Right lobe of liver (tissue), 6 donors: ENCODE results near the gene NHLRC1. TPM values are rescaled to one million over a fixed set of nuclear protein-coding genes. Genes with fewer than 3 reads are reported as not detected.

Source experiments
- ATAC-seq, 4 donors: fragments of 200-7000 bp; cut with Tn5 transposase; one replicate each; pipeline ENCODE4 v1.9.1; 2020; ENCODE audit warnings: mild to moderate bottlenecking in 4 of 4, moderate library complexity in 4 of 4
- DNase-seq, 3 donors: peaks; one replicate each; pipeline ENCODE4 v3.0.0-alpha.2; 2020
- H3K27ac ChIP-seq, 3 donors: fragments of 200-600 bp; one replicate each; pipeline ENCODE4 v1.8.0; 2022
- H3K27me3 ChIP-seq, 2 donors: fragments of 200-600 bp; one replicate each; pipeline ENCODE4 v1.8.0; 2022
- H3K36me3 ChIP-seq, 4 donors: fragments of 200-600 bp; sonication (generic) in 1 of 4; one replicate each; pipeline versions ENCODE4 v1.5.1 to v1.8.0; 2017 to 2022; ENCODE audit warnings: control low read depth in 1 of 4
- H3K4me1 ChIP-seq, 4 donors: fragments of 200-600 bp; sonication (generic) in 1 of 4; one replicate each; pipeline versions ENCODE4 v1.5.1 to v1.8.0; 2017 to 2022; ENCODE audit warnings: control low read depth in 1 of 4
- H3K4me3 ChIP-seq, 3 donors: fragments of 200-600 bp; one replicate each; pipeline ENCODE4 v1.8.0; 2022
- H3K9me3 ChIP-seq, 4 donors: fragments of 200-600 bp; sonication (generic) in 1 of 4; one replicate each; pipeline versions ENCODE4 v1.5.1 to v1.8.0; 2017 to 2022; ENCODE audit warnings: control low read depth in 1 of 4
- CTCF ChIP-seq, 4 donors: fragments of 200-600 bp in 3 of 4; fragments of 450-650 bp in 1 of 4; IDR thresholded peaks; one replicate each; pipeline versions ENCODE4 v1.5.1 to v1.8.0; 2016 to 2022; ENCODE audit warnings: antibody characterized with exemption in 4 of 4, mild to moderate bottlenecking in 2 of 4
- POLR2A ChIP-seq: fragments of 450-650 bp; IDR thresholded peaks from one replicate; pipeline ENCODE4 v1.6.1; 2017; ENCODE audit warnings: antibody characterized with exemption, mild to moderate bottlenecking
- WGBS: methylation state at CpG from one replicate; pipeline ENCODE4 v1.1.6; 2018; ENCODE audit warnings: low coverage, low lambda C conversion rate; ENCODE audit not compliant: insufficient coverage; ENCODE audit errors: missing lambda C conversion rate; 5-methylcytosine and 5-hydroxymethylcytosine counted together
- intact Hi-C, 2 donors: fragments of 100-400 bp; cut with DNase I; formaldehyde crosslinking; loops; one replicate each; pipeline versions ENCODE4 v1.11.2 to v1.14.1; 2022
- total RNA-seq, 6 experiments: library from RNA; depleted of rRNA in 2 of 6; stranded (reverse); fragments of >200 nt in 2 of 6; fragmentation: NEBNext Ultra II Directional in 3 of 6; extraction: Animal tissue kit (Norgen Biotek cat#: 25700) in 3 of 6; gene quantifications; one replicate each; pipeline versions ENCODE4 v1.1.0 to v1.2.4, GENCODE V29; 2016 to 2023
- donor health status: DM: no; HTN: yes; CAD: no.
- donor health status: DM: no; HTN: no; CAD: no.
- donor health status: DM: no; HTN: no; CAD: no.
- donor health status: DM: no; HTN: yes; CAD: no.
- donor health status: DM: no; HTN: yes; CAD: no.

Gene NHLRC1
- total RNA-seq, 6 experiments from 2014 or later, result 2.2 to 3.0 (median 2.7) TPM

- H3K36me3 ChIP-seq, result no peaks in the 10 kb centered on the region
- TF ChIP-seq POLR2A (no peak), CTCF (IDR thresholded peaks at IDR 0.05) (no peak)
- no peak for ATAC-seq
- no peaks in the 10 kb centered on the region for H3K27me3 ChIP-seq
- intact Hi-C loops, result no loop called here
- no peaks in the 10 kb centered on the region for H3K9me3 ChIP-seq
- H3K4me1 ChIP-seq, result peaks cover 0 to 11% (median under 1%) of the 10 kb centered on the region in 4 donors
- peak in 1 of 3 donors; percentile 48 for DNase-seq
- peak overlapping the region; percentile 53 to 63 (median 55) for H3K4me3 ChIP-seq
- 100% methylated on average over 1 of the region's 19 CpGs for WGBS
- H3K27ac ChIP-seq, result peak overlapping the region in 1 of 3 donors; percentile 69
These were observed 823 bp downstream of the NHLRC1 start for GRCh38 chr6:18121580-18122127.

- peak overlapping the region in 1 of 3 donors; percentile 62 for H3K27ac ChIP-seq
- no peak for DNase-seq
- WGBS, result 81% methylated on average over 5 of the region's 5 CpGs
- no peak for TF ChIP-seq CTCF (IDR thresholded peaks at IDR 0.05)
- TF ChIP-seq POLR2A, result no peak
- no peaks in the 10 kb centered on the region for H3K27me3 ChIP-seq
- no peak overlapping the region for H3K4me3 ChIP-seq
- no peaks in the 10 kb centered on the region for H3K9me3 ChIP-seq
- H3K4me1 ChIP-seq, result peaks cover 0 to 11% (median under 1%) of the 10 kb centered on the region in 4 donors
- ATAC-seq, result no peak
- no peaks in the 10 kb centered on the region for H3K36me3 ChIP-seq
- intact Hi-C loops, result no loop called here
These were observed 3.2 kb downstream of the NHLRC1 start for GRCh38 chr6:18119236-18119635.

GRCh38 chr6:18118330-18118729, 4.1 kb downstream of the NHLRC1 start:
- intact Hi-C loops, result no loop called here
- peak overlapping the region in 1 of 3 donors; percentile 62 for H3K27ac ChIP-seq

GRCh38 chr6:18117136-18117535, 5.3 kb downstream of the NHLRC1 start:
- no peak overlapping the region for H3K27ac ChIP-seq
- peaks cover 0 to 11% (median 0%) of the 10 kb centered on the region in 4 donors for H3K4me1 ChIP-seq
- no peaks in the 10 kb centered on the region for H3K9me3 ChIP-seq
- DNase-seq, result no peak
- no peaks in the 10 kb centered on the region for H3K27me3 ChIP-seq
- intact Hi-C loops, result no loop called here
- TF ChIP-seq CTCF (IDR thresholded peaks at IDR 0.05), result no peak
- no peak for TF ChIP-seq POLR2A
- ATAC-seq, result no peak
- H3K36me3 ChIP-seq, result no peaks in the 10 kb centered on the region
- no peak overlapping the region for H3K4me3 ChIP-seq
- 85% methylated on average over 4 of the region's 5 CpGs for WGBS

More at GRCh38 chr6:18118330-18118729, 4.1 kb downstream of the NHLRC1 start:
- DNase-seq (peak; percentile 27 to 70 (median 53)), ATAC-seq (peak; percentile 46 to 78 (median 63))
- Histone ChIP-seq H3K4me3 (no peak overlapping the region), H3K36me3 (no peaks in the 10 kb centered on the region), H3K27me3 (no peaks in the 10 kb centered on the region), H3K9me3 (no peaks in the 10 kb centered on the region), H3K4me1 (peaks cover 0 to 11% (median under 1%) of the 10 kb centered on the region in 4 donors)
- 15% methylated on average over 3 of the region's 3 CpGs for WGBS
- TF ChIP-seq CTCF (IDR thresholded peaks at IDR 0.05) (no peak), POLR2A (no peak)
